Skeletal muscle satellite cell (primary cell): ENCODE data around the gene APOBEC3G.

Experiments
- H3K27me3 ChIP-seq: 2 replicates; pipeline ENCODE4 v1.7.0; 2013; ENCODE audit warnings: low read length; ENCODE audit not compliant: control insufficient read depth, insufficient read depth
- H3K36me3 ChIP-seq: 2 replicates; pipeline ENCODE4 v1.7.0; 2013; ENCODE audit warnings: mild to moderate bottlenecking, control low read depth, low read length; ENCODE audit not compliant: insufficient read depth
- H3K4me1 ChIP-seq: 2 replicates; pipeline ENCODE4 v1.7.0; 2013; ENCODE audit warnings: low read length; ENCODE audit not compliant: control insufficient read depth, insufficient read depth
- H3K4me2 ChIP-seq: 2 replicates; pipeline ENCODE4 v1.7.0; 2013; ENCODE audit warnings: mild to moderate bottlenecking, low read length
- H3K4me3 ChIP-seq: 2 replicates; pipeline ENCODE4 v1.7.0; 2013; ENCODE audit warnings: low read length
- H3K9ac ChIP-seq: 2 replicates; pipeline ENCODE4 v1.7.0; 2013; ENCODE audit warnings: mild to moderate bottlenecking, low read depth, low read length, moderate library complexity
- H3K9me3 ChIP-seq: replicated peaks from 2 replicates; pipeline ENCODE4 v1.7.0; 2013; ENCODE audit warnings: mild to moderate bottlenecking, control low read depth, low read length

Gene APOBEC3G

DNA sequence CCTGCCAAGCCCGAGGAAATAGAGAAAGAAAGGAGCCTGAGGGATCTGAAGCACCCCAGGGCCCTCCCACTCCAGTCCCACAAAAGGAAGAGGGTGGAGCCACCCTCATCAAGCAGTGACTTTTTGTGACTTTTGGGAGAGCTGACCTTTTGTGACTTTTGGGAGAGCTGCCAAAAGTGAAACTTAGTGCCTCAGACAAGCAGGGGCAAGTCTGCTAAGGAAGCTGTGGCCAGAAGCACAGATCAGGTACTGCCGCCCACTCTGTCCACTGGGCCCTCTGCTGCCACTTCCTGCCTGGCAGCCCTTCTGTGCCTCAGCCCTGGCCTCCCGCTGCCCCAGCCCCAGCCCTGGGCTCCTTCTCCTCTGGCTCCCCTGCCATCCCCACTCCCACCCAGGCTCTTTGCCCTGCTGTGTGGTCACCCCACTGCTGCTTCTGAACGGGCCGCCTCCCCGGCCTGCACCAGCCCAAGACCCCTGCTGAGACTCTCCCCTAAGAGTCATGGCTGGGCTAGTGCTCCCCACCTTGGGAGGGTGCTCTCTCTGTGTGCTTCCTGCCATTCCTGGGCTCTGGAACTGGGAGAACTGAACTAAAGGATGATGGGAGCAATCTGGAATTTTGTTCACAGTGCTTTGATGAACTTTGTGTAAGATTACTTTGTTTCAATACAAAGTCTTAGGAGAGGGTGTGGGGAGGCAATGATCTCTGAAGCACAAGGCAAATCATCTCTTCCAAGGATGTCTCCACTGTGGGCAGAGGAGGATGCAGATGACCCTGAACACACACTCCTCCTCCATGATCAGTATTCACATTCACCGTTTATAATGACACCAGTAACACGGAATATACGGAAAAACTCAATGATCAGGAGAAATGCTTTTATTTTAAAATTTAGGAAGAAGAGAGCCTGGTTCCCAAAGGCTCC, 20.3 kb downstream of the APOBEC3G start, which contains the start of gene APOBEC3H:
Gene APOBEC3H (plus strand): TSS at position 147 of the 923 bp plus-strand sequence. CDS start 3,035 bp downstream, outside the sequence.
- Histone ChIP-seq H3K27me3 (peaks cover 31% of the 10 kb centered on the region), H3K9ac (no peak within 1 kb of the TSS), H3K36me3 (no peaks in the 10 kb centered on the region), H3K9me3 (no peaks in the 10 kb centered on the region), H3K4me2 (no peak within 1 kb of the TSS), H3K4me3 (no peak within 1 kb of the TSS), H3K4me1 (peaks cover 9% of the 10 kb centered on the region)

DNA sequence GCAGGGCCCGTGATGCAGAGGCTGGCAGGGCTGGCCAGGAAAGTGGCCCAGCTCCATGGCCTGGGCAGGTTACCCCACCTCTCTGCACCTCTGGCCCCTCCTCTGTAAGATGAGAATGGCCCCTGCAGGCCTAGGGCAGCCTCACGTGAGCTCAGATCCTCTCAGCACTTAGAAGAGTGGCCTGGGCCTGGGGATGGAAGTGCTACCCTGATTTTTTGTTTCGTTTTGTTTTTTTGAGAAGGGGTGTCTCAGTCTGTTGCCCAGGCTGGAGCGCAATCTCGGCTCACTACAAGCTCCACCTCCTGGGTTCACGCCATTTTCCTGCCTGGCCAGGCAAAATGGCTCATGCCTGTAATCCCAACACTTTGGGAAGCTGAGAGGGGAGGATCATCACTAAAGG, 21.0 kb downstream of the APOBEC3G start:
- peaks cover 9% of the 10 kb centered on the region for H3K4me1 ChIP-seq
- H3K4me3 ChIP-seq: no peak overlapping the region

DNA sequence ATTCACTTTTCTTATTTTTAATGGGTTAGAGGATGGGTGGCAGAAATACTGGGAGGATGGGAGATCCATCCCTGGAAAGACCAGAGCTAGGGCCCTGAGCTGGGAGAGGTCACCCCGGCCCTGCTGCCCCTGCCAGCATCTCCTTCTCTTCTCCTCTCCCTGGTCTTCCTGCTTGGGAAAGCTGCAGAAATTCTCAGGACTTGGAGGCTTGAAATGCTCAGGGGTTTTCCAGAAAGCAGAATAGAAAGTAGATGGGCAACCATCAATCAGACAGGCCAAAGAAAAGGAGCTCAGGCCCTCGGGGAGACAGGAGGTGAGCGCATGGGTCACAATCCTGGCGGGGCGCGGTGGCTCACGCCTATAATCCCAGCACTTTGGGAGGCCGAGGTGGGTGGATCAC, 21.5 kb downstream of the APOBEC3G start:
- H3K9ac ChIP-seq: no peak overlapping the region
- H3K9me3 ChIP-seq: no peaks in the 10 kb centered on the region
- peaks cover 9% of the 10 kb centered on the region for H3K4me1 ChIP-seq
- H3K4me2 ChIP-seq: no peak overlapping the region
- no peaks in the 10 kb centered on the region for H3K36me3 ChIP-seq
- no peak overlapping the region for H3K4me3 ChIP-seq
- peaks cover 25% of the 10 kb centered on the region for H3K27me3 ChIP-seq

More for the DNA sequence above, 21.0 kb downstream of the APOBEC3G start:
- H3K36me3 ChIP-seq: no peaks in the 10 kb centered on the region
- no peak overlapping the region for H3K4me2 ChIP-seq
- no peaks in the 10 kb centered on the region for H3K9me3 ChIP-seq
- H3K27me3 ChIP-seq: peaks cover 24% of the 10 kb centered on the region
- no peak overlapping the region for H3K9ac ChIP-seq

DNA sequence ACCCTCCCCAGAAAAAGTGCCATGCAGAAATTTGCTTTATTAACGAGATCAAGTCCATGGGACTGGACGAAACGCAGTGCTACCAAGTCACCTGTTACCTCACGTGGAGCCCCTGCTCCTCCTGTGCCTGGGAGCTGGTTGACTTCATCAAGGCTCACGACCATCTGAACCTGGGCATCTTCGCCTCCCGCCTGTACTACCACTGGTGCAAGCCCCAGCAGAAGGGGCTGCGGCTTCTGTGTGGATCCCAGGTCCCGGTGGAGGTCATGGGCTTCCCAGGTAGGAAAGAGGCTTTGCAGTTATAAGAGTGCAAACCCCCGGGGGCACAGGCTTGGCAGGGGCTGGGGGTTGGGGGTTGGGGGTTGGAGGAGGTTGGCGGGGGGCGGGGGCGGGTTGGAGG, 24.2 kb downstream of the APOBEC3G start:
- H3K27me3 ChIP-seq: peaks cover 18% of the 10 kb centered on the region
- no peaks in the 10 kb centered on the region for H3K36me3 ChIP-seq
- no peak overlapping the region for H3K4me2 ChIP-seq
- H3K9ac ChIP-seq: no peak overlapping the region
- no peak overlapping the region for H3K4me3 ChIP-seq
- H3K4me1 ChIP-seq: peaks cover 9% of the 10 kb centered on the region
- no peaks in the 10 kb centered on the region for H3K9me3 ChIP-seq

DNA sequence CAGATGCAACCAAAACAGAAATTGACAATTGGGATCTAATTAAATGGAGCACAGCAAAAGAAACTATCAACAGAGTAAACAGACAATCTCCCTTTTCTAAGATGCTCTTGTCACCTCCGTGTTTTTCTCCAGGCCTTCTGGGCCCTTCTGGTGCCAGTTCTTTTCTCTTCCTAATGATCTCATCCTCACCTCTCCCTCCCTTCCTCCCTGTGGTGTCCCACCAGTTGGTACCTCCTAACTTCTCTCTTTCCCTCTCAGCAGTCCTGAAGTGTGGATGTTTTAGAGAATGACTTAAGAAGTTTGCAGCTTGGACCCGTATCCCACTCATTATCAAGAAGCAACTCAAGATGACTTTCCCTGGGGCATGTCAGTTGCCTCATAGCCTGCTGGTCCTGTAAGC, 26.4 kb downstream of the APOBEC3G start:
- no peak overlapping the region for H3K4me2 ChIP-seq
- H3K27me3 ChIP-seq: peaks cover 20% of the 10 kb centered on the region
- no peaks in the 10 kb centered on the region for H3K4me1 ChIP-seq
- H3K4me3 ChIP-seq: no peak overlapping the region
- no peaks in the 10 kb centered on the region for H3K9me3 ChIP-seq
- no peaks in the 10 kb centered on the region for H3K36me3 ChIP-seq
- no peak overlapping the region for H3K9ac ChIP-seq

DNA sequence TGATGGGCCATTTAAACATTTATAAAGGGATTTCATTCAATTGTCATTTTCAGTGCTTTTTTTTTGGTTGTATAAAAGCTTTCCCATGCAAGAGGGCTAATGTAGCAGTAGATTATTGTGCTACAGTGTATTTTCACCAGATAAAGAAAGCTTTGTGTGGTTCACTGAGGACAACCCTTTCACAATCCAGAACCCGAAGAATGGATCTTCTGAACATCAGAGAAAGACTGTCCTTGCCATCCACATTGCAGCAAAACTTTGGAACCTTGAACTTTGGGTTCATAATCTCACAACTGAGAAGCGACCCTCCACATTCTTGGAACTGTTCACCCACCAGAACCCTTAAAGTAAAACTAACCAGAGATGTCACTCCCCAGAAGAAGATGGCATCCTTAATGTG, 29.3 kb downstream of the APOBEC3G start:
- H3K4me1 ChIP-seq: no peaks in the 10 kb centered on the region
- peaks cover 23% of the 10 kb centered on the region for H3K27me3 ChIP-seq
- no peak overlapping the region for H3K4me2 ChIP-seq
- no peaks in the 10 kb centered on the region for H3K36me3 ChIP-seq
- no peak overlapping the region for H3K9ac ChIP-seq
- no peaks in the 10 kb centered on the region for H3K9me3 ChIP-seq
- H3K4me3 ChIP-seq: no peak overlapping the region

DNA sequence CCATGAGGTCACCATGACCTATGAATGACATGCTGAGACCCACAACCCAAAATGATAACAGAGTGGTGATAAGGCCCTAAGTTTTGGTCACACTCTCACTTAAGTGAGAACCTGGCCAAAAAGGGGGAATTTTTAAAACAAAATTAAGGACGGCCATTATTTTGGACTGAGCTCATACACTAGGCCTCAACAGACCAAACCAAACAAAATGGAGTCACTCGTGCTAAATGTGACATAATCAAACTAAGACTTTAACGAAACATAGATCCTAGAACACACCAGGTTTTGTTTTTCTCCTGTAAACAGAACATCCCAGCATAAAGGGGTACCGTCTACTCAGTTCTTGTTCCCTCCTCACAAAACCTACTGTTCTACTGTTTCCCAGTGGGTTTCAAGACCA, 31.4 kb downstream of the APOBEC3G start:
- Histone ChIP-seq H3K27me3 (peaks cover 21% of the 10 kb centered on the region), H3K36me3 (no peaks in the 10 kb centered on the region), H3K9ac (no peak overlapping the region), H3K4me1 (no peaks in the 10 kb centered on the region), H3K4me3 (no peak overlapping the region), H3K9me3 (no peaks in the 10 kb centered on the region), H3K4me2 (no peak overlapping the region)

DNA sequence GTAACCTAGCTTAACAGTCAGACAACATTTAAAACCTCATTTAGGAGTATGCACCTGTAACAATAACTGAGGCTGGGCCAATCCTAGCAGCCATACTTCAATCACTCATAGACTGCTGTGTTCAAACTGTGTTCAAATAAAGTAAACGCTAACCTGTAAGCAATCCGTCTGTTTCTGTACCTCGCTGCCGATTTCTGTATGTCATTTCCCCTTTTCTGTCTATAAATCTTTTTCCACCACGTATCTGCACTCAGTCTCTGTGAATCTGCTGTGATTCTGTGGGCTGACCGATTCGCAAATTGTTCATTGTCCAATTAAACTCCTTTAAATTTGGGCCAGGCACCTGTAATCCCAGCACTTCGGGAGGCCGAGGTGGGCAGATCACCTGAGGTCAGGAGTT, 32.3 kb downstream of the APOBEC3G start:
- Histone ChIP-seq H3K4me1 (no peaks in the 10 kb centered on the region), H3K9me3 (no peaks in the 10 kb centered on the region), H3K36me3 (no peaks in the 10 kb centered on the region), H3K27me3 (peaks cover 28% of the 10 kb centered on the region), H3K9ac (no peak overlapping the region), H3K4me3 (no peak overlapping the region), H3K4me2 (no peak overlapping the region)

DNA sequence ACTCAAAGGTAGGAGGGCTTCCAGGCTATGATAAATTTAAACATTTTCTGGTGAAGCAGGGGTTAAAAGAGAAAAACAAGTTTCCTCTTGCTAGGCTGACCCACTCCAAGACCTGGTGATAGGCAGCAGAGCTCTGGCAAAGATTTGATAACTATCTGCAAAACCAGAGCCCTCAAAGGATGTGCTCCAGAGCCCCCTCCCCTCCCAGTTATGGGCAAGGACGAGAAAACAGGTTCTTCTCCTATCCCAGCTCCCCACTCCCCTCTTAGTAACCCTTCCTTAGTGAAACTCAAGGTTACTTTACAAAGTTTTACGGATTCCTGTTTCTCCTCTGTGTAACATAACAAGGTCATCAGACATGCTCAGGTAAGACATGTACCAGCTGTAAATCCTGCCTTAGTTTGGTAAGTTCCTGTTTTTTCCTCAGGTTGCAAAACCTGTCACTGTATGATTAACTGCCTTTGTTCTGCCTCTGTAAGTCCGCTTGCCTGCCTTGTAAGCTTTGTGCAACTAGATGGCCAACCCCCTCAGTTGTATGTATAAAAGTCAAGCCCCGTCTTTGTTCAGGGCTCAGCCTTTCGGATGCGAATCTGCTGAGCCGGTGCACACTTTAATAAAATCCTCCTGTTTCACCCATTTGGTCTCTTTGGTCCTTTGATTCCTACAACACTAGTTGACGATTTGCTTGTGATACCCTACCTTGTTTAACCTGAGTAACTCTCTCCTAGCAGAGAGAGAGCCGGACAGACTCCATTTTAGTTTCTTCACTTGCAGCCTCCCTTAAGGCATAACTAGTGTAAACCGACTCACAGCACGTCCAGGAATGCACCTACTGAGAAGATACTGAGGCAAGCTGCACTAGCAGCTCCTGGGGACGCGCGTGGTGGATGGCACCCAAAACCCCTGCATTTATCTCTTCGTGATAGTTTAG, 33.8 kb downstream of the APOBEC3G start:
- H3K4me3 ChIP-seq: no peak overlapping the region
- no peaks in the 10 kb centered on the region for H3K4me1 ChIP-seq
- H3K9me3 ChIP-seq: no peaks in the 10 kb centered on the region
- no peak overlapping the region for H3K4me2 ChIP-seq
- no peak overlapping the region for H3K9ac ChIP-seq
- H3K27me3 ChIP-seq: peaks cover 43% of the 10 kb centered on the region
- H3K36me3 ChIP-seq: no peaks in the 10 kb centered on the region

DNA sequence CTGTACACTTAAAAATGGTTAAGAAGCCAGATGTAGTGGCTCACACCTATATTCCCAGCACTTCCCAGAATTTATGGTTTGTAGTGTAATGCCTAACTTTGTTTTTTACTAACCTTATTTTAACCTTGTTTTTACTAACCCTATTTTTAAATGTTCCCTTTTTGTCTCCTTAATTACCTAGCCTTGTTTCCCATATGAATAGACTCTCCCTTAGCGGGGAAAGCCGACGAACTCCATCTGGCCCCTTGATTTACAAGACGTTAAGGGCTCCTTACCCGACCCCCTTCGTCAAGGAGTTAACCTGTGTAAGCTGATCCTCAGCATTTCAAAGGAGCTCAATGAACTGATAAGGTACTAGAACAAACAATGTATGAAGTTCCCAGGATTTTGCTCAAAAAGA, 37.0 kb downstream of the APOBEC3G start:
- no peaks in the 10 kb centered on the region for H3K4me1 ChIP-seq
- H3K9ac ChIP-seq: no peak overlapping the region
- H3K4me2 ChIP-seq: no peak overlapping the region
- H3K9me3 ChIP-seq: no peaks in the 10 kb centered on the region
- H3K27me3 ChIP-seq: peaks cover 58% of the 10 kb centered on the region
- no peak overlapping the region for H3K4me3 ChIP-seq
- no peaks in the 10 kb centered on the region for H3K36me3 ChIP-seq

DNA sequence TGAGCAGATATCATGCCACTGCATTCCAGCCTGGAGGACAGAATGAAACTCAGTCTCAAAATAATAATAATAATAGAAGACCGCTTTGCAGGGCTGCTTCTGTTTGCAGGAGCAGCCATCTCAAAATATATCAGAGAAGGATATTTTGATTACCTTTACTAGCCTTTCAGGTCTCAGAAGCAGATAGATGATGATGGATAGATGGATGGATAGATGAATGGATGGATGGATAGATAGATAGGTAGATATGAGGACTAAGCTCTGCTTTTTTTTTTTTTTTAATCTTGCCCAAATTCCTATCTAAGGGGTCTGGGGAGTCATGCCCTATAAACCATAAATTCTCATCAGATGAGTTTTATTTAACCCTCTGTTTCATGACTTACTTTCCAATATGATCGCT, 38.5 kb downstream of the APOBEC3G start:
- no peak overlapping the region for H3K4me3 ChIP-seq
- H3K9me3 ChIP-seq: no peaks in the 10 kb centered on the region
- H3K36me3 ChIP-seq: no peaks in the 10 kb centered on the region
- H3K9ac ChIP-seq: no peak overlapping the region
- no peaks in the 10 kb centered on the region for H3K4me1 ChIP-seq
- H3K4me2 ChIP-seq: no peak overlapping the region
- peaks cover 58% of the 10 kb centered on the region for H3K27me3 ChIP-seq
